OCI-LY3 (cell line): ENCODE measurements around the gene CAMK2D.

ENCODE experiments used
- H2AFZ ChIP-seq: fragments of 200-600, 300-600 bp; shearing (Covaris generic); 2 replicates; pipeline ENCODE4 v1.6.0; 2014; ENCODE audit warnings: antibody characterized with exemption, low read depth, low read length
- H3K27ac ChIP-seq: fragments of 200-600, 300-600 bp; sonication (generic); 2 replicates; pipeline ENCODE4 v1.5.1; 2014; ENCODE audit warnings: mild to moderate bottlenecking, low read length, moderate library complexity, mixed read lengths
- H3K27me3 ChIP-seq: fragments of 200-600, 300-600 bp; sonication (generic); 2 replicates; pipeline ENCODE4 v1.6.1; 2014; ENCODE audit warnings: low read depth, low read length, mixed read lengths
- H3K36me3 ChIP-seq: fragments of 200-600, 300-600 bp; sonication (generic); replicated peaks from 2 replicates; pipeline ENCODE3; 2014; ENCODE audit warnings: low read depth, low read length, mixed read lengths
- H3K4me1 ChIP-seq: fragments of 300-600, 200-600 bp; sonication (generic); 2 replicates; pipeline ENCODE4 v1.6.1; 2014; ENCODE audit warnings: low read length, mixed read lengths
- H3K4me2 ChIP-seq: fragments of 200-600, 300-600 bp; sonication (generic); 2 replicates; pipeline ENCODE4 v1.6.1; 2014; ENCODE audit warnings: low read length, mixed read lengths
- H3K4me3 ChIP-seq: fragments of 300-600, 200-600 bp; sonication (generic); 2 replicates; pipeline ENCODE4 v1.5.1; 2014; ENCODE audit warnings: antibody characterized with exemption, mild to moderate bottlenecking, low read length, moderate library complexity
- H3K79me2 ChIP-seq: fragments of 300-600, 200-600 bp; shearing (Covaris generic); 2 replicates; pipeline ENCODE4 v1.6.1; 2014; ENCODE audit warnings: mild to moderate bottlenecking, low read length, mixed read lengths
- H3K9ac ChIP-seq: fragments of 300-600, 200-600 bp; shearing (Covaris generic); 2 replicates; pipeline ENCODE4 v1.6.0; 2014; ENCODE audit warnings: mild to moderate bottlenecking, low read length, moderate library complexity
- H3K9me3 ChIP-seq: fragments of 200-600, 300-600 bp; shearing (Covaris generic); 2 replicates; pipeline ENCODE4 v1.6.1; 2014; ENCODE audit warnings: low read length, mixed read lengths; ENCODE audit not compliant: insufficient read depth
- H4K20me1 ChIP-seq: fragments of 200-600, 300-600 bp; sonication (generic); 2 replicates; pipeline ENCODE4 v1.6.1; 2016; ENCODE audit warnings: low read length, mixed read lengths; ENCODE audit not compliant: insufficient read depth
- EZH2phosphoT487 ChIP-seq: fragments of 200-600 bp; shearing (Covaris generic); IDR thresholded peaks from 2 replicates; pipeline ENCODE4 v1.6.1; 2018; ENCODE audit warnings: antibody characterized with exemption, mixed run types, low read depth
- TF ChIP-seq, protein P1 (sequence below): fragments of 200-600, 300-600 bp; sonication (generic); IDR thresholded peaks from 2 replicates; pipeline ENCODE4 v1.5.1; 2014; ENCODE audit warnings: antibody characterized with exemption, low read length, low read depth

Gene CAMK2D

DNA sequence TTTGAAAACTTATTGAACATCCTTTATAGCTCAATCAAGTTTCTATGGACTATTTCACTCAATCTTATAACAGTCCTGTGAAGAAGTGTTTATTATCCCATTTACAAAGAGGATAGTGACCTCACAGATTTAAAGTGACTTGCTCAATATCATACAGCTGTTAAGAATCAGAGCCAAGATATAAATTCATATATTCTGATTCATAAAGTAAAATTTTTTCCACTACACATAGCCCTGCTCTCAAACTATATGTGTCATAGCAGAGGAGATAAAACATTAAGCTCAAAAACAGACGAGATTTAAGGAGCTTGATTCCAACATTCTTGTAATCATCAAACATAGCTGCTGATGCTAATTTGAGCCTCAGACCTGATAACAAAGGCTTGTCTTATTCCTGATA is 226.8 kb downstream of the CAMK2D start:
- no peaks in the 10 kb centered on the region for H3K9me3 ChIP-seq
- H3K4me1 ChIP-seq, result peaks cover 8% of the 10 kb centered on the region
- no peak overlapping the region for H3K4me3 ChIP-seq
- H3K4me2 ChIP-seq, result no peak overlapping the region
- no peaks in the 10 kb centered on the region for H3K36me3 ChIP-seq
- no peaks in the 10 kb centered on the region for H4K20me1 ChIP-seq
- H3K27me3 ChIP-seq, result no peaks in the 10 kb centered on the region
- TF ChIP-seq, protein P1, sequence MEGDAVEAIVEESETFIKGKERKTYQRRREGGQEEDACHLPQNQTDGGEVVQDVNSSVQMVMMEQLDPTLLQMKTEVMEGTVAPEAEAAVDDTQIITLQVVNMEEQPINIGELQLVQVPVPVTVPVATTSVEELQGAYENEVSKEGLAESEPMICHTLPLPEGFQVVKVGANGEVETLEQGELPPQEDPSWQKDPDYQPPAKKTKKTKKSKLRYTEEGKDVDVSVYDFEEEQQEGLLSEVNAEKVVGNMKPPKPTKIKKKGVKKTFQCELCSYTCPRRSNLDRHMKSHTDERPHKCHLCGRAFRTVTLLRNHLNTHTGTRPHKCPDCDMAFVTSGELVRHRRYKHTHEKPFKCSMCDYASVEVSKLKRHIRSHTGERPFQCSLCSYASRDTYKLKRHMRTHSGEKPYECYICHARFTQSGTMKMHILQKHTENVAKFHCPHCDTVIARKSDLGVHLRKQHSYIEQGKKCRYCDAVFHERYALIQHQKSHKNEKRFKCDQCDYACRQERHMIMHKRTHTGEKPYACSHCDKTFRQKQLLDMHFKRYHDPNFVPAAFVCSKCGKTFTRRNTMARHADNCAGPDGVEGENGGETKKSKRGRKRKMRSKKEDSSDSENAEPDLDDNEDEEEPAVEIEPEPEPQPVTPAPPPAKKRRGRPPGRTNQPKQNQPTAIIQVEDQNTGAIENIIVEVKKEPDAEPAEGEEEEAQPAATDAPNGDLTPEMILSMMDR, result no peak
- TF ChIP-seq EZH2phosphoT487, result no peak
- H3K9ac ChIP-seq, result no peak overlapping the region
- H3K79me2 ChIP-seq, result no peaks in the 10 kb centered on the region
- no peak overlapping the region for H2AFZ ChIP-seq
- H3K27ac ChIP-seq, result no peak overlapping the region

DNA sequence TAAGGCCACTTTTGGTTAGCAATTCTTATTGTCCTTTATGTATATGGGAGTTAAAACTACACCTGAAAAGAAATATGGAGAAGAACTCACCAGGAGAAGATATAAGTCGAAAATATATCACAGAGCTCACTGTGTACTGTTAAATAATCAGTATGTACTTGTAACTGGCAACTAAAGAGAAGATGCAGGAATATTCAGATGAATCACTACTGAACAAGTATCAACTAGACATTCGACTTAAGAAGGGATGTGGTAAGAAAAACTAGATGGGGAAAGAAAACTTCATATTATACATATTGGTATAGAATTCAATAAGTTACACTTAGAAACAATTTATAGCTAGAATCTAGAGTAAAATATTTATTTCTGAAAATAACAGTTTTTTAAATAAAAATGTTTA is 230.0 kb downstream of the CAMK2D start:
- Histone ChIP-seq H3K36me3 (no peaks in the 10 kb centered on the region), H3K9ac (no peak overlapping the region)

DNA sequence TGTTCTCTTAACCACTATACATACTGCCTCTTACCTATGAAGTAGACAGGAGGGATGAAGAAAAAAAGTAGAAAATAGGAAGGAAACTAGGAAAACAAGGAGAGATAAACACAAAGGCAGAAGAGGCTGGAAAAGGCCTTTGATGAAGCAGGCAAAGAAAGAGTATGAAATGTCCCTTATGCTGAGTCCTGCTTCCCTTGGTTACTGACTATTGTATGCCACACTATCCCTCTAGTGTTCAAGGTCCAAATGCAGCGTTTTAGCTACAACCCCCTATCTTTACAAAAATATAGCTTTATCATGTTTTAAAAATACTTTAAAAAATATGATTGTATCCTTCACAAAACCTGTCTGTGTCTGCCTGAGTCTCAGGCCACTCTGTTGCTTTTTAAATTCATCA is 233.1 kb downstream of the CAMK2D start:
- Histone ChIP-seq H3K9me3 (no peaks in the 10 kb centered on the region), H3K9ac (no peak overlapping the region), H3K36me3 (no peaks in the 10 kb centered on the region), H4K20me1 (no peaks in the 10 kb centered on the region), H3K79me2 (no peaks in the 10 kb centered on the region), H3K4me1 (peaks cover 34% of the 10 kb centered on the region), H3K27me3 (no peaks in the 10 kb centered on the region), H3K4me2 (peak overlapping the region; percentile 30; the same call in 1 of the 2 replicates), H2AFZ (no peak overlapping the region), H3K27ac (peak overlapping the region; percentile 15; the same call in 1 of the 2 replicates), H3K4me3 (no peak overlapping the region)
- no peak for TF ChIP-seq EZH2phosphoT487
- TF ChIP-seq, protein P1, result no peak

More for the DNA sequence above, 230.0 kb downstream of the CAMK2D start:
- H3K27me3 ChIP-seq, result no peaks in the 10 kb centered on the region
- no peak overlapping the region for H2AFZ ChIP-seq
- peaks cover 13% of the 10 kb centered on the region for H3K4me1 ChIP-seq
- H3K4me2 ChIP-seq, result no peak overlapping the region
- no peak overlapping the region for H3K4me3 ChIP-seq
- no peak overlapping the region for H3K27ac ChIP-seq
- no peaks in the 10 kb centered on the region for H3K9me3 ChIP-seq
- H4K20me1 ChIP-seq, result no peaks in the 10 kb centered on the region
- no peaks in the 10 kb centered on the region for H3K79me2 ChIP-seq
- TF ChIP-seq, protein P1, result no peak
- TF ChIP-seq EZH2phosphoT487, result no peak

DNA sequence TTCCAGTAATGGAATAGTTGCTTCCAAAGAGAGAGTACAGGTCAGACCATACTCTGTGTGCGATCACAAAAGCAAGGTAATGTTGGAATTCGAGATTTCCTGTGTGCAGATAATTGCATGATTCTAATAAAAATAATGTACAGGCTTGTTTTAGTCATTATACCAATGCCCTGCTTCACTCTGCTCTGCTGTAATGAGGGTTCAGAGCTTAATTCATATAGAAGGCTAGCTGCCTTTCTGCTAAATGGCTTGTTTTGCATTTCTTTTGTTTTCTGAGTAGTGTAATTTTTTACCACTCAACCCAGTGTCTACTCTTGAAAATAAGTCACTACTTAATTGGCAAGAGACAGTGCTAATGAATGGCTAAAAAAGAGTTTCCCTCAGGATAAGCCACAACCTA is 236.0 kb downstream of the CAMK2D start:
- Histone ChIP-seq H3K27me3 (no peaks in the 10 kb centered on the region), H3K4me2 (no peak overlapping the region), H3K36me3 (peaks cover 3% of the 10 kb centered on the region), H3K27ac (no peak overlapping the region), H3K4me1 (peaks cover 34% of the 10 kb centered on the region), H3K9me3 (no peaks in the 10 kb centered on the region), H3K79me2 (no peaks in the 10 kb centered on the region), H2AFZ (no peak overlapping the region), H3K4me3 (no peak overlapping the region), H3K9ac (no peak overlapping the region), H4K20me1 (no peaks in the 10 kb centered on the region)
- TF ChIP-seq, protein P1, result no peak
- no peak for TF ChIP-seq EZH2phosphoT487
